Measurements from ENCODE around the gene MKI67. TPM values are rescaled to one million over a fixed set of nuclear protein-coding genes. Genes with fewer than 3 reads are reported as not detected.

MKI67 gene
- total RNA-seq, 3 donors from 2014 or later: 7.7 to 54.7 (median 14.0) TPM

DNA sequence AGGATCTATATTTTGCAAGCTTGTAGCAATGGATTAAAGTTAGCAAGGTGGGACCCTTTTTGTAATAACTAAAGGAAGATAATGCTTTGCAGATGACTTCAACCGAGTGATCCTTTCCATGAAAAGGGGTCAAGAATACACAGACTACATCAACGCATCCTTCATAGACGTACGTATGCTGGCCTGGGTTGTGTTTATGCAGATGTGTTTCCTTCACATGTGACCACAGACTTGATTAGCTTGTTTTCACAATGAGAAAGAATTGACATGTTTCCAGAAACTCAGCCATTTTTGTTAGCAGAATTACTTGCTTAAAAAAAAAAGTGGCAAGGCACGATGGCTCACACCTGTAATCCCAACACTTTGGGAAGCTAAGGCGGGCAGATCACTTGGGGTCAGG, 54.2 kb downstream of the MKI67 start:
- intact Hi-C loops (cut with DNase I, micrococcal nuclease): loop anchor here in 1 of 2 donors (10.0 kb wide), 1 partner anchor 83 kb away; no protein-coding TSS in a partner anchor
- TF ChIP-seq, protein P1, sequence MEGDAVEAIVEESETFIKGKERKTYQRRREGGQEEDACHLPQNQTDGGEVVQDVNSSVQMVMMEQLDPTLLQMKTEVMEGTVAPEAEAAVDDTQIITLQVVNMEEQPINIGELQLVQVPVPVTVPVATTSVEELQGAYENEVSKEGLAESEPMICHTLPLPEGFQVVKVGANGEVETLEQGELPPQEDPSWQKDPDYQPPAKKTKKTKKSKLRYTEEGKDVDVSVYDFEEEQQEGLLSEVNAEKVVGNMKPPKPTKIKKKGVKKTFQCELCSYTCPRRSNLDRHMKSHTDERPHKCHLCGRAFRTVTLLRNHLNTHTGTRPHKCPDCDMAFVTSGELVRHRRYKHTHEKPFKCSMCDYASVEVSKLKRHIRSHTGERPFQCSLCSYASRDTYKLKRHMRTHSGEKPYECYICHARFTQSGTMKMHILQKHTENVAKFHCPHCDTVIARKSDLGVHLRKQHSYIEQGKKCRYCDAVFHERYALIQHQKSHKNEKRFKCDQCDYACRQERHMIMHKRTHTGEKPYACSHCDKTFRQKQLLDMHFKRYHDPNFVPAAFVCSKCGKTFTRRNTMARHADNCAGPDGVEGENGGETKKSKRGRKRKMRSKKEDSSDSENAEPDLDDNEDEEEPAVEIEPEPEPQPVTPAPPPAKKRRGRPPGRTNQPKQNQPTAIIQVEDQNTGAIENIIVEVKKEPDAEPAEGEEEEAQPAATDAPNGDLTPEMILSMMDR (IDR thresholded peaks at IDR 0.05): no peak
- no peak for DNase-seq
- H3K4me3 ChIP-seq: no peak overlapping the region
- no peaks in the 10 kb centered on the region for H3K4me1 ChIP-seq (ENCODE audit: low read depth)
- H3K36me3 ChIP-seq (ENCODE audit: low read depth): no peaks in the 10 kb centered on the region
- H3K9me3 ChIP-seq: no peaks in the 10 kb centered on the region
- ATAC-seq: no peak

DNA sequence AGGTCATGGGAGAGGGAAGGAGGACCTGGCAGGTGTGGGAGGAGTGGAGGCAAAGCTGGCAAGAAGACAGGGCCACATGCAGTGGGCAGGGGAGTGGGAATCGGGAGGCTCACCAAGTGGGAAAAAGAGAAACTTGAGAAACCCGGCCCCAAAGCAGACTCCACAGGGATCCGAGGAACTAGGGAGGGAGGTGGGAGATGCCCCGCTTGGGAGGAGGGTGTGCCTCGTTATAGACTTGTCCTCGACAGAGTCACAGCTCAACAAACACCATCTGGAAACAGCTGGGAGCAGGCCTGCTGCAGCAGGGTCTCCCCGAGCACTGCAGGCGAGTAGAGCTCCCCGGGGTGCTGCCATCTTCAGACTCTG, 54.8 kb downstream of the MKI67 start:
- Histone ChIP-seq H3K4me3 (no peak overlapping the region), H3K36me3 (ENCODE audit: low read depth) (no peaks in the 10 kb centered on the region), H3K9me3 (no peaks in the 10 kb centered on the region), H3K4me1 (ENCODE audit: low read depth) (no peaks in the 10 kb centered on the region)
- intact Hi-C loops (cut with DNase I, micrococcal nuclease): loop anchor here in 1 of 2 donors (10.0 kb wide), 1 partner anchor 83 kb away; no protein-coding TSS in a partner anchor
- ATAC-seq (no peak), DNase-seq (no peak)
- TF ChIP-seq, protein P1 (IDR thresholded peaks at IDR 0.05): no peak

- DNase-seq (no peak), ATAC-seq (no peak)
- Histone ChIP-seq H3K9me3 (no peaks in the 10 kb centered on the region), H3K4me1 (ENCODE audit: low read depth) (no peaks in the 10 kb centered on the region), H3K36me3 (ENCODE audit: low read depth) (no peaks in the 10 kb centered on the region), H3K4me3 (no peak overlapping the region)
- intact Hi-C loops (cut with DNase I, micrococcal nuclease): loop anchor here in 1 of 2 donors (10.0 kb wide), 1 partner anchor 84 kb away; no protein-coding TSS in a partner anchor
- TF ChIP-seq, protein P1 (IDR thresholded peaks at IDR 0.05): no peak
Measured at GRCh38 chr10:128070721-128071416, 55.4 kb downstream of the MKI67 start.

GRCh38 chr10:128070161-128070560, 56.1 kb downstream of the MKI67 start:
- no peak for DNase-seq
- no peak for ATAC-seq
- intact Hi-C loops (cut with DNase I, micrococcal nuclease): loop anchor here in 1 of 2 donors (10.0 kb wide), 1 partner anchor 85 kb away; no protein-coding TSS in a partner anchor
- Histone ChIP-seq H3K4me3 (no peak overlapping the region), H3K9me3 (no peaks in the 10 kb centered on the region), H3K36me3 (ENCODE audit: low read depth) (no peaks in the 10 kb centered on the region), H3K4me1 (ENCODE audit: low read depth) (peaks cover 4% of the 10 kb centered on the region)
- TF ChIP-seq, protein P1 (IDR thresholded peaks at IDR 0.05): no peak

- peak; percentile 83 for ATAC-seq
Measured at GRCh38 chr10:128069351-128070051, 56.7 kb downstream of the MKI67 start.

More at GRCh38 chr10:128069351-128070051, 56.7 kb downstream of the MKI67 start:
- H3K36me3 ChIP-seq (ENCODE audit: low read depth): no peaks in the 10 kb centered on the region
- TF ChIP-seq, protein P1 (IDR thresholded peaks at IDR 0.05): peak; percentile 69
- H3K9me3 ChIP-seq: no peaks in the 10 kb centered on the region
- no peak overlapping the region for H3K4me3 ChIP-seq
- intact Hi-C loops (cut with DNase I, micrococcal nuclease): loop anchor here in 1 of 2 donors (10.0 kb wide), 1 partner anchor 85 kb away; no protein-coding TSS in a partner anchor
- H3K4me1 ChIP-seq (ENCODE audit: low read depth): peaks cover 4% of the 10 kb centered on the region
- DNase-seq: peak in 2 of 3 donors; percentile 57 to 78

Measured in mucosa of descending colon (tissue), 3 donors.